ENCODE data around the gene GCC2.

Gene GCC2

GRCh38 chr2:108535357-108535631, 86.3 kb downstream of the GCC2 start:
- H3K27ac ChIP-seq, result no peak overlapping the region
- no peak for TF ChIP-seq CTCF (IDR thresholded peaks at IDR 0.05)
- TF ChIP-seq ZFX (IDR thresholded peaks at IDR 0.05; ENCODE audit: borderline replicate concordance), result no peak

GRCh38 chr2:108536133-108536780, 87.3 kb downstream of the GCC2 start:
- TF ChIP-seq ZFX (IDR thresholded peaks at IDR 0.05; ENCODE audit: borderline replicate concordance) (no peak), CTCF (IDR thresholded peaks at IDR 0.05) (no peak)
- no peak overlapping the region for H3K27ac ChIP-seq

- no peak for TF ChIP-seq ZFX (IDR thresholded peaks at IDR 0.05; ENCODE audit: borderline replicate concordance)
- no peak overlapping the region for H3K27ac ChIP-seq
Measured at GRCh38 chr2:108536911-108537310, 87.9 kb downstream of the GCC2 start.

- TF ChIP-seq CTCF (IDR thresholded peaks at IDR 0.05) (no peak), ZFX (IDR thresholded peaks at IDR 0.05; ENCODE audit: borderline replicate concordance) (no peak)
- H3K27ac ChIP-seq, result no peak overlapping the region
Measured at GRCh38 chr2:108538000-108538625, 89.1 kb downstream of the GCC2 start.

GRCh38 chr2:108541451-108541850, 92.4 kb downstream of the GCC2 start:
- no peak overlapping the region for H3K27ac ChIP-seq
- TF ChIP-seq ZFX (IDR thresholded peaks at IDR 0.05; ENCODE audit: borderline replicate concordance) (no peak), CTCF (IDR thresholded peaks at IDR 0.05) (no peak)

GRCh38 chr2:108542071-108542470, 93.1 kb downstream of the GCC2 start:
- TF ChIP-seq ZFX (IDR thresholded peaks at IDR 0.05; ENCODE audit: borderline replicate concordance) (no peak), CTCF (IDR thresholded peaks at IDR 0.05) (no peak)
- no peak overlapping the region for H3K27ac ChIP-seq

GRCh38 chr2:108547606-108548005, 98.6 kb downstream of the GCC2 start:
- H3K27ac ChIP-seq, result no peak overlapping the region

More at GRCh38 chr2:108547606-108548005, 98.6 kb downstream of the GCC2 start:
- no peak for TF ChIP-seq ZFX (IDR thresholded peaks at IDR 0.05; ENCODE audit: borderline replicate concordance)
- no peak for TF ChIP-seq CTCF (IDR thresholded peaks at IDR 0.05)
